Natural killer cell treated with Interleukin-12 subunit alpha and Interleukin-12 subunit beta and Interleukin-15 and Interleukin-18, amount 100 ng/mL, for 72 hours (primary cell): ENCODE data around the gene GAMT. TPM values are rescaled to one million over a fixed set of nuclear protein-coding genes. Genes with fewer than 3 reads are reported as not detected.

Experiments
- ATAC-seq, 2 donors: fragments of 150-1000 bp; cut with Tn5 transposase in 1 of 2; sonication (Bioruptor Pico), chemical (Tn5 transposase) in 1 of 2; 2 replicates each; pipeline ENCODE4 v1.10.0; 2021
- DNase-seq: peaks from one replicate; pipeline ENCODE4 v3.0.0; 2022; ENCODE audit warnings: low spot score
- H3K27ac Mint-ChIP-seq, 2 donors: 1 replicate in 1 of 2; 2 replicates in 1 of 2; pipeline ENCODE4 v1.8.0; 2022; ENCODE audit warnings: mixed read lengths in 2 of 2, mild to moderate bottlenecking in 1 of 2, moderate library complexity in 1 of 2
- H3K27me3 Mint-ChIP-seq, 2 donors: 1 replicate in 1 of 2; 2 replicates in 1 of 2; pipeline ENCODE4 v1.8.0; 2022; ENCODE audit warnings: mixed read lengths in 2 of 2
- H3K36me3 Mint-ChIP-seq: one replicate; pipeline ENCODE4 v1.8.0; 2022; ENCODE audit warnings: mixed read lengths
- H3K4me1 Mint-ChIP-seq, 2 donors: 1 replicate in 1 of 2; 2 replicates in 1 of 2; pipeline ENCODE4 v1.8.0; 2022; ENCODE audit warnings: low read depth in 2 of 2, mixed read lengths in 2 of 2, mild to moderate bottlenecking in 1 of 2
- H3K4me3 Mint-ChIP-seq: one replicate; pipeline ENCODE4 v1.8.0; 2022; ENCODE audit warnings: mixed read lengths
- H3K9me3 Mint-ChIP-seq: 2 replicates; pipeline ENCODE4 v1.8.0; 2022; ENCODE audit warnings: mixed read lengths
- total RNA-seq, 2 donors: library from RNA; stranded (reverse); gene quantifications; one replicate each; pipeline ENCODE4 v1.2.3, GENCODE V29; 2022

Gene GAMT
- total RNA-seq, 2 donors from 2014 or later = 5.2 to 15.6 TPM

GRCh38 chr19:1373042-1373533, 28.3 kb downstream of the GAMT start:
- Mint-ChIP-seq H3K36me3 (no peaks in the 10 kb centered on the region), H3K4me3 (no peak overlapping the region), H3K9me3 (no peaks in the 10 kb centered on the region), H3K27me3 (no peaks in the 10 kb centered on the region), H3K27ac (no peak overlapping the region), H3K4me1 (no peaks in the 10 kb centered on the region)
- ATAC-seq (no peak), DNase-seq (no peak)

- ATAC-seq (no peak), DNase-seq (no peak)
- Mint-ChIP-seq H3K9me3 (no peaks in the 10 kb centered on the region), H3K27me3 (no peaks in the 10 kb centered on the region), H3K27ac (no peak overlapping the region), H3K4me1 (peaks cover 0 to 13% of the 10 kb centered on the region in 2 donors), H3K4me3 (no peak overlapping the region), H3K36me3 (no peaks in the 10 kb centered on the region)
These were observed 30.6 kb downstream of the GAMT start for GRCh38 chr19:1370579-1371361.

- Mint-ChIP-seq H3K36me3 (no peaks in the 10 kb centered on the region), H3K9me3 (no peaks in the 10 kb centered on the region), H3K4me1 (peaks cover 12 to 19% of the 10 kb centered on the region in 2 donors), H3K27ac (no peak overlapping the region), H3K27me3 (no peaks in the 10 kb centered on the region), H3K4me3 (no peak overlapping the region)
- ATAC-seq (no peak), DNase-seq (no peak)
These were observed 32.0 kb downstream of the GAMT start for GRCh38 chr19:1369214-1369805.

- no peak for ATAC-seq
- H3K4me3 Mint-ChIP-seq = no peak overlapping the region
- H3K36me3 Mint-ChIP-seq = peaks cover under 1% of the 10 kb centered on the region
- DNase-seq = no peak
- no peaks in the 10 kb centered on the region for H3K9me3 Mint-ChIP-seq
- H3K4me1 Mint-ChIP-seq = peaks cover 26 to 34% of the 10 kb centered on the region in 2 donors
- H3K27ac Mint-ChIP-seq = peak overlapping the region in 1 of 2 donors; percentile 65
- H3K27me3 Mint-ChIP-seq = no peaks in the 10 kb centered on the region
These were observed 34.2 kb downstream of the GAMT start for GRCh38 chr19:1366899-1367870.

- H3K9me3 Mint-ChIP-seq = no peaks in the 10 kb centered on the region
- ATAC-seq (peak; percentile 45 to 82), DNase-seq (peak; percentile 65)
- no peak overlapping the region for H3K4me3 Mint-ChIP-seq
- no peak overlapping the region for H3K27ac Mint-ChIP-seq
- H3K27me3 Mint-ChIP-seq = no peaks in the 10 kb centered on the region
- peaks cover 5% of the 10 kb centered on the region for H3K36me3 Mint-ChIP-seq
- peaks cover 30 to 37% of the 10 kb centered on the region in 2 donors for H3K4me1 Mint-ChIP-seq
These were observed 35.0 kb downstream of the GAMT start for GRCh38 chr19:1366296-1366695.

GRCh38 chr19:1365319-1366269, 35.7 kb downstream of the GAMT start:
- Mint-ChIP-seq H3K27me3 (no peaks in the 10 kb centered on the region), H3K27ac (no peak overlapping the region), H3K4me3 (no peak overlapping the region), H3K36me3 (peaks cover 5% of the 10 kb centered on the region), H3K4me1 (peaks cover 30 to 37% of the 10 kb centered on the region in 2 donors), H3K9me3 (no peaks in the 10 kb centered on the region)
- DNase-seq = no peak
- ATAC-seq = no peak

- Mint-ChIP-seq H3K27ac (peak overlapping the region; percentile 81 to 91), H3K36me3 (peaks cover 5% of the 10 kb centered on the region), H3K27me3 (no peaks in the 10 kb centered on the region), H3K9me3 (no peaks in the 10 kb centered on the region), H3K4me3 (peak overlapping the region; percentile 85), H3K4me1 (peaks cover 30 to 37% of the 10 kb centered on the region in 2 donors)
- ATAC-seq = peak; percentile 67 to 70
- DNase-seq = no peak
These were observed 37.2 kb downstream of the GAMT start for GRCh38 chr19:1364070-1364704.

- H3K4me1 Mint-ChIP-seq = peaks cover 30 to 37% of the 10 kb centered on the region in 2 donors
- peak overlapping the region; percentile 85 for H3K4me3 Mint-ChIP-seq
- H3K27ac Mint-ChIP-seq = peak overlapping the region; percentile 81 to 91
- H3K36me3 Mint-ChIP-seq = peaks cover 5% of the 10 kb centered on the region
- H3K27me3 Mint-ChIP-seq = no peaks in the 10 kb centered on the region
- ATAC-seq = peak; percentile 76 to 83
- H3K9me3 Mint-ChIP-seq = no peaks in the 10 kb centered on the region
- no peak for DNase-seq
These were observed 37.7 kb downstream of the GAMT start for GRCh38 chr19:1363599-1363998.

GRCh38 chr19:1362387-1363257, 38.7 kb downstream of the GAMT start:
- ATAC-seq (no peak), DNase-seq (no peak)
- Mint-ChIP-seq H3K27ac (peak overlapping the region; percentile 81 to 91), H3K36me3 (peaks cover 11% of the 10 kb centered on the region), H3K27me3 (no peaks in the 10 kb centered on the region), H3K9me3 (no peaks in the 10 kb centered on the region), H3K4me3 (peak overlapping the region; percentile 85), H3K4me1 (peaks cover 30 to 37% of the 10 kb centered on the region in 2 donors)

GRCh38 chr19:1361601-1362386, 39.5 kb downstream of the GAMT start:
- ATAC-seq = no peak
- no peaks in the 10 kb centered on the region for H3K27me3 Mint-ChIP-seq
- H3K36me3 Mint-ChIP-seq = peaks cover 11% of the 10 kb centered on the region
- H3K4me3 Mint-ChIP-seq = no peak overlapping the region
- H3K4me1 Mint-ChIP-seq = peaks cover 30 to 32% of the 10 kb centered on the region in 2 donors
- no peaks in the 10 kb centered on the region for H3K9me3 Mint-ChIP-seq
- DNase-seq = no peak
- H3K27ac Mint-ChIP-seq = no peak overlapping the region

GRCh38 chr19:1360818-1361461, 40.4 kb downstream of the GAMT start:
- H3K4me3 Mint-ChIP-seq = no peak overlapping the region
- no peaks in the 10 kb centered on the region for H3K9me3 Mint-ChIP-seq
- H3K27me3 Mint-ChIP-seq = no peaks in the 10 kb centered on the region
- DNase-seq = no peak
- no peak overlapping the region for H3K27ac Mint-ChIP-seq
- ATAC-seq = no peak
- peaks cover 26 to 33% of the 10 kb centered on the region in 2 donors for H3K4me1 Mint-ChIP-seq
- H3K36me3 Mint-ChIP-seq = peaks cover 11% of the 10 kb centered on the region
